Measurements from ENCODE around the gene SULF2.

The SULF2 gene

DNA sequence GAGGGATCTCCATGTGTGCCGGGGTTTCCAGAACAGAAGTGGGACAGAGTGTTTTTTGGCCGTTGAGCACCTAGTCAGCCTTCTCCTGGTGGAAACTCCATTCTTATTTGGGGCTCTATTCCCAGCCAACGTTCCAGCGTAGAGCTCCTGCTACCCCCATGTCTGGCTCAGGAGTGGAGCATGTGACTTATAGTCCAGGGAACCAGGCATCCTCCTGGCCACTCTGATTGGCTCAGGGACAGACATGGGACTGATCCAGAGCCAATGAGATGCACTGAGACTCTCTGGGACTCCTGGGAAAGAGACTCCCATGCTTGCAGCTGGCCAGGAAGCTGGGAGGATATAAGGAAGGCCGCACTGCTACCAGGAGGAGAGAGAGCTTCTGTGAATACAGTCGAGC is 87.1 kb downstream of the SULF2 start:
- TF ChIP-seq CTCF (IDR thresholded peaks at IDR 0.05; ENCODE audit: low read depth, low read length, missing control alignments) = no peak
- DNase-seq (ENCODE audit: extremely low read depth, low read depth) = no peak
- no peak overlapping the region for H3K4me3 ChIP-seq (replicated peaks; ENCODE audit: low read depth, low read length)

GRCh38 chr20:47696856-47697255 is 88.4 kb downstream of the SULF2 start:
- no peak for DNase-seq (ENCODE audit: extremely low read depth, low read depth)
- no peak for TF ChIP-seq CTCF (IDR thresholded peaks at IDR 0.05; ENCODE audit: low read depth, low read length, missing control alignments)
- H3K4me3 ChIP-seq (replicated peaks; ENCODE audit: low read depth, low read length) = no peak overlapping the region

- H3K4me3 ChIP-seq (replicated peaks; ENCODE audit: low read depth, low read length) = no peak overlapping the region
- no peak for DNase-seq (ENCODE audit: extremely low read depth, low read depth)
- TF ChIP-seq CTCF (IDR thresholded peaks at IDR 0.05; ENCODE audit: low read depth, low read length, missing control alignments) = no peak
These were observed 91.1 kb downstream of the SULF2 start for GRCh38 chr20:47694021-47694818.

GRCh38 chr20:47691625-47692024 is 93.7 kb downstream of the SULF2 start:
- no peak for DNase-seq (ENCODE audit: extremely low read depth, low read depth)
- TF ChIP-seq CTCF (IDR thresholded peaks at IDR 0.05; ENCODE audit: low read depth, low read length, missing control alignments) = no peak
- no peak overlapping the region for H3K4me3 ChIP-seq (replicated peaks; ENCODE audit: low read depth, low read length)

GRCh38 chr20:47689731-47690130 is 95.5 kb downstream of the SULF2 start:
- no peak for TF ChIP-seq CTCF (IDR thresholded peaks at IDR 0.05; ENCODE audit: low read depth, low read length, missing control alignments)
- no peak overlapping the region for H3K4me3 ChIP-seq (replicated peaks; ENCODE audit: low read depth, low read length)

DNA sequence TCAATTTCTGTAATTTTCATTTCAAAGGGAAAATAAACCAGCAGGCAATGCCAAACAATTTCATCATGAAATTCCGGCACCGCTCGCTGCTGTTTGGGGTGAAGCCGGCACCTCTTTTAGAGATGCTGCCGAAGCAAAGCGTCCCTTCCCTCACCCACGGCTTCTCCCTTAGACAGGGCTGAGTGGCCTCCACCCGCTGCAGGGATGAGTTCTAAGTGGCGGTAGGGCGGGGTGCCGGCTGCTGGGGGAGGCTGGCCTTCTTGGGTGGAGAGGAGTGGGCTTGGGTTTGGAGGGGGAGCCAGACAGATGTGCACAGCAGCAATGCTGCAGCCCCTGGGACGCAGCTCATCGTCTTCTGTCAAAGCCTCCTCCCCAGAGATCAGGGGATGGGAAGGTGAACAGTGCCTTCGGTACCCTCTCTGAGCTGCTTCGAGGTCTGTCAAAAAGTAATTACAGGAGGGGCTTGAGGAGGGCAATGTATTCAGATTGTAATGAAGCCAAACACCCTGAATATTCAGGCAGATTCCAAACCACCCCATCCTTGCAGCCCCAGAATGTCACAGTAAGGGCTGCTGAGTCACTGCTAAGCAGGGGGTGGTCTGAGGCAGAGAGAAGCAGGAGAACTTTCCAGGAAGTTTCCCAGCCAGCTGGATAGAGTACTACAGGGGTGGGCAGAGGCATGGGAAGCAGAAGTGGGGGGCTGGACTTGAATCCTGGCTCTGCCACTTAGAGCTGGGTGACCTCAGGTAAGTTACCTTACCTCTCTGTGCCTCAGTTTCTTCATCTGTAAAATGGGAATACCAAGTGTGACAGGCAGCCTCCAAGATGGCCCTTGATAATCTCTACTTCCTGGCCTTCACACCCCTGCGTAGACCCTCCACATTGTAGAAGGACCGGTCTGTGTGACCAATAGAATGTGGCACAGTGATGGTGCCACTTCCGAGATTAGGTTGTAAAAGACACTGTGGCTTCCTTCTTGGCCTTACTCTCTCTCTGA is 96.6 kb downstream of the SULF2 start:
- no peak overlapping the region for H3K4me3 ChIP-seq (replicated peaks; ENCODE audit: low read depth, low read length)
- DNase-seq (ENCODE audit: extremely low read depth, low read depth) = no peak
- TF ChIP-seq CTCF (IDR thresholded peaks at IDR 0.05; ENCODE audit: low read depth, low read length, missing control alignments) = no peak

More at GRCh38 chr20:47689731-47690130, 95.5 kb downstream of the SULF2 start:
- no peak for DNase-seq (ENCODE audit: extremely low read depth, low read depth)
